LHCN-M2 (cell line): ENCODE data around the gene ARSA. TPM values are rescaled to one million over a fixed set of nuclear protein-coding genes. Genes with fewer than 3 reads are reported as not detected.
A peak's percentile ranks its signal among the peaks of the same experiment; 100 is the strongest.

Experiments
- DNase-seq: peaks from one replicate; pipeline ENCODE4 v3.0.0-alpha.2; 2012; ENCODE audit warnings: low read depth
- total RNA-seq: library from RNA; depleted of rRNA; stranded (reverse); fragments of >200 nt; gene quantifications from 2 replicates; pipeline ENCODE4 v1.2.3, GENCODE V29; 2014; rRNA removed

The ARSA gene
- total RNA-seq, 1 experiment from 2014 or later = 33.9 TPM

DNA sequence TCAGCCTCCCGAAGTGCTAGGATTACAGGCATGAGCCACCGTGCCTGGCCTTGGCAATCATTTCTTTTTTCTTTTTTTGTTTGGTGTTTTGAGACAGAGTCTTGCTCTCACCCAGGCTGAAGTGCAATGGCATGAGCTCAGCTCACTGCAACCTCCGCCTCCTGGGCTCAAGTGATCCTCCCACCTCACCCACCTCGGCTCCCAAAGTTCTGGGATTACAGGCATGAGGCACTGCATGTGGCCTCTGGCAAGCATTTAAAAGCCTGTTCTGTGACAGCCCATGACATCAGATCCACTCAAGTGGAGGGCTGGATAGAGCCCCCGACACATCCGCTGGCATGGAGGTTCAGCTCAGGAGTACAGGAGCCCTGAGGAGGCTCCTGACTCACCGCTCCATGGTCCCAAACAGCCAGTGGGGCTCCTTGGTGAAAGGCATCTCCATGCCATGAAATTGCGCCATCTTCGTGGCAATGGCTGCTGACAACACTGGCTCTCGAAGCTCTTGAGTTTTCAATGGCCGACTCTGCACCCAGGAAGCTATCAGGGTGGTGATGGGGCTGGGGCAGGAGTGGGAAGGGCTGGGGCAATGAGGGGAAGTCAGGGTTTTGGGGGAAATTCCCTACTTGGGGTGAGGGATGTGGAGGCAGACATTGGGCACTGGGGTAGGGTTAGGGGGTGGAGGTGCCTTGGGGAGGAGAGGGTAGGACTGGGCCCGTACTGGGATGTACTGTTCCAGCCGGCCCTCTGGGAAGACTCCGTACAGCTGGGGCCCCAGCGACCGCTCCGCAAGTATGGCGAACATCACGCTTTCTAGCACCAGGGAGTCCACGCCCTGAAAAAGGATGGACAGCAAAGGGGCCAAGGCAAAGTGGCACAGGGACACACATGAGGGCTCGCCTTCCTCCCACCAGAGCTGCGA lies 46.7 kb downstream of the ARSA start:
- no peak for DNase-seq

DNA sequence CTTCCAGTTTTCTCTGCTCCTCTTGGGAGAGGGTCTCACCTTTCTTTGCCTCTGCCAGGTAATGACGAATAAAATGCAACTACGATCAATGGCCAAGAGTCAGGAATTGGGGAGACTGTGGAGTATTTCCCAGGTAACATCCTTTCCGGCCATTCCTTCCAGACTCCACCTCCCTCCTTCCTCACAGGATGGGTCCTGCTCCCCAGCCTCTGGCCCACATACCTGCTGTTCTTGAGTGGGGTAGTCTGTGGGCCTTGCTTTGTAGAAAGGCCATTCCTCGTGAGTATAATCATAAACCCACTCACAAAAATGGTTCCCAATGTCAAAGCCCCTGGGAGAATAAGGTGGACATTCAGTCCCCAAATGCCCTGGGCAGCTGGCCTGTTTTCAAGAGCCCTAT lies 48.2 kb downstream of the ARSA start:
- no peak for DNase-seq

DNA sequence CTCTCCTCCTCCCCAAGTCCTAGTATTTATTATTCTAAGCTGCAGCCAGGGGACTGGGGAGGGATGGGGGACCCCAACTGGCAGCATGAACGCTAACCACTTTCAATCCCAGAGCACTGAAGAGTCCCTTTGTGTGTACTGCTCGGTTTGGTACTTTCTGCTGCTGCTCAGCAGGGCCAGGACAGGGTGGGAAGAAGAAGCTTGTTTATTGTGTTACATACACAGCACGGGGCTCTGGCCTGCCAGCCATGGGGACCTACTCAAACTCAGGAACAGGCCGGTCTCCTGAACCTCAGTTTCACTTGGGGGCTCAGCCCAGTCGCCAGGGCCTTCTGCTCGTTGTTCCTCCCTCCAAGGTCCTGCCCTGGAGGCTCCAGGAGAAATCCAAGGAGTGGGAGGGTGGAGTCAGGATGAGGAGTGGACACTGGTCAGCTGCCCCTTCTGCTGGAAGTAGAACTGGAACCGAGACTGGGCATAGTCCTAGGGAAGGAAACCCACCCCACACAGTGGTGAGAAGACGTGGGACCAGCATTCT lies 49.1 kb downstream of the ARSA start:
- no peak for DNase-seq

- no peak for DNase-seq
These were observed 49.8 kb downstream of the ARSA start, which contains the start of gene CPT1B for GRCh38 chr22:50577987-50578775. CPT1B (minus strand) TSS chr22:50578427; CDS start chr22:50577915, 512 bp downstream.

DNA sequence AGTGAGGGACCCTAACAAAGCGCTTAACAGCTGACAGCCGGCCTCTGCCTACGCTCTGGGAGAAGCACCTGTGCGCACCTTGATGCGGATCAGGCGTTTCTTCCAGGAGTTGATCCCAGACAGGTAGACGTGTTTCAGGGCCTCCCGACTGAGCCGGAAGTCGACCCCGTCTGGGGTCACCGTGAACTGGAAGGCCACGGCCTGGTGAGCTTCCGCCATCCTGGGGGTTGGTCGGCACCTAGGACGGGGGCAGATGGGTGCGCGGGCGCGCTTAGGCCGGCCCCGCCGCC lies 50.3 kb downstream of the ARSA start:
- no peak for DNase-seq

DNA sequence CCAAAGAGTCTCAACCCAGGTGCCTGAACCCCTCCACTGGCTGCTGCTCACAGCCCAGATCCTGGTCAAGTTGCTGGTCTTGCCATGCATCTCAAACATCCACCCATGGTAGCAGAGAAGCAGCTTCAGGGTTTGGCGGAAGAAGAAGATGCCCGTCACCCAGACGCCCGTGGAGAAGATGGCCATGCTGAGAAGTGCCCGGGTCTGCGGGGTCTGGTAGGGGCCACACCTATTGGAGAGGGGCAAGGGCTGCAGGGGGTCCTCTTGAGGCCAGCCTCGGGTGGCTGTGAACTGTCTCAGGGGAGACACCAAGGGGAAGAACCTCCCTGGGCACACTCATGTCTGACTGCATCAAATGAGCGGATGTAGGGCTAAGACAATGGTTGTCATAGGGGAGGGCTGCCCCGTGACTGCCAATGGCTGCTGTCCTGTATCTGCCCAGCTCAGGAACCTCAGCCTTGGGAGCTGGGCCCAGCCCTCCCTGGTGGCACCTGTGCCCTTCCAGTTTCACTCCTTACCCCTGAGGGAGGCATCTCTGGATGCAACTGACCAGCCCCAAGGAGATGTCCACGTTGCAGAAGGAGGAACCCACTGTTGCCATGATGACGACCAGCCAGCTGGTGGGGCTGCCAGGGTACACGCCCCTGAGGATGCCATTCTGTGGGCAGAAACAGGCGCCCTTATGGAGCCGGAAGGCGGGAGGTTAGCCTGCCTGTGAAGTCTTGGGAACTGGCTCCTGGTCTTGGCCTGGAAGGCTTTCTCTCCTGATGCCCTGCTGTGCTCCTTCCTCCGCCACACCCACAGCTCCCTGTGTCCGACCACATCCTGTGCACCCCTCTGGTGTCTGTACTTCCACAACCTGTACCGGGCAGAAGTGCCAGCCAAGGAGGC lies 50.9 kb downstream of the ARSA start:
- no peak for DNase-seq

GRCh38 chr22:50576070-50576469 lies 51.9 kb downstream of the ARSA start:
- DNase-seq = peak; percentile 47

- no peak for DNase-seq
These were observed 52.5 kb downstream of the ARSA start for GRCh38 chr22:50575426-50575941.

Other genes with a start within 250 kb of the ARSA start
- gene SBF1, start 153.1 kb downstream of the ARSA start, total RNA-seq = 69.2 and 76.2 TPM in 2 replicates
- not detected in 2 replicates for gene ADM2, start 146.6 kb downstream of the ARSA start, total RNA-seq
- not detected in 2 replicates for gene MIOX, start 141.3 kb downstream of the ARSA start, total RNA-seq
- 87.5 and 98.3 TPM in 2 replicates for gene LMF2, start 120.5 kb downstream of the ARSA start, total RNA-seq
- gene NCAPH2, start 119.9 kb downstream of the ARSA start, total RNA-seq = 72.1 and 75.2 TPM in 2 replicates
- 7.4 and 7.7 TPM in 2 replicates for gene SCO2, start 102.6 kb downstream of the ARSA start, total RNA-seq
- 3.6 and 4.3 TPM in 2 replicates for gene TYMP, start 98.1 kb downstream of the ARSA start, total RNA-seq
- gene KLHDC7B, start 82.3 kb downstream of the ARSA start, total RNA-seq = not detected in 2 replicates
- gene SYCE3, start 65.2 kb downstream of the ARSA start, total RNA-seq = not detected in 2 replicates
- 9.0 and 9.4 TPM in 2 replicates for gene CPT1B, start 49.7 kb downstream of the ARSA start, total RNA-seq
- gene CHKB, start 45.3 kb downstream of the ARSA start, total RNA-seq = 44.9 and 53.0 TPM in 2 replicates
- 0.13 and 0.17 TPM in 2 replicates for gene MAPK8IP2, start 27.4 kb downstream of the ARSA start, total RNA-seq
- gene SHANK3, start 44.7 kb upstream of the ARSA start, total RNA-seq = 0.58 and 0.75 TPM in 2 replicates
- not detected in 2 replicates for gene ACR, start 110.1 kb upstream of the ARSA start, total RNA-seq
- gene RABL2B, start 155.5 kb upstream of the ARSA start, total RNA-seq = 12.3 and 13.5 TPM in 2 replicates